HFFc6 (cell line): ENCODE measurements around the gene MRGPRD. TPM values are rescaled to one million over a fixed set of nuclear protein-coding genes. Genes with fewer than 3 reads are reported as not detected.

Experiments used
- DNase-seq: peaks from one replicate; pipeline ENCODE4 v3.0.0-alpha.2; 2018
- H3K27ac Mint-ChIP-seq: 2 replicates; pipeline ENCODE4 v1.8.0; 2020; ENCODE audit warnings: mild to moderate bottlenecking, mixed read lengths
- H3K27me3 Mint-ChIP-seq: 2 replicates; pipeline ENCODE4 v1.8.0; 2021; ENCODE audit warnings: mild to moderate bottlenecking, moderate library complexity, mixed read lengths; ENCODE audit not compliant: insufficient read depth
- H3K36me3 Mint-ChIP-seq: 2 replicates; pipeline ENCODE4 v1.8.0; 2021; ENCODE audit warnings: low read depth, mixed read lengths
- H3K4me1 Mint-ChIP-seq: 2 replicates; pipeline ENCODE4 v1.8.0; 2020; ENCODE audit warnings: low read depth, mixed read lengths
- H3K4me3 Mint-ChIP-seq: 2 replicates; pipeline ENCODE4 v1.8.0; 2020; ENCODE audit warnings: mild to moderate bottlenecking, moderate library complexity, mixed read lengths
- H3K9me3 Mint-ChIP-seq: 2 replicates; pipeline ENCODE4 v1.8.0; 2020; ENCODE audit warnings: mild to moderate bottlenecking, mixed read lengths
- total RNA-seq, 6 experiments: library from RNA; stranded (reverse); fragmentation: NEBNext Ultra II Directional; extraction: Animal tissue kit (Norgen Biotek cat#: 25700); gene quantifications; 2 replicates in 1 of 6; 3 replicates in 5 of 6; pipeline ENCODE4 v1.2.3, GENCODE V29; 2021
- TF ChIP-seq, protein P1 (sequence below): fragments of 200-600 bp; sonication (generic); IDR thresholded peaks from 2 replicates; pipeline ENCODE4 v1.5.0; 2021; ENCODE audit warnings: antibody characterized with exemption, mild to moderate bottlenecking

MRGPRD gene
- total RNA-seq, 6 experiments from 2014 or later = not detected

DNA sequence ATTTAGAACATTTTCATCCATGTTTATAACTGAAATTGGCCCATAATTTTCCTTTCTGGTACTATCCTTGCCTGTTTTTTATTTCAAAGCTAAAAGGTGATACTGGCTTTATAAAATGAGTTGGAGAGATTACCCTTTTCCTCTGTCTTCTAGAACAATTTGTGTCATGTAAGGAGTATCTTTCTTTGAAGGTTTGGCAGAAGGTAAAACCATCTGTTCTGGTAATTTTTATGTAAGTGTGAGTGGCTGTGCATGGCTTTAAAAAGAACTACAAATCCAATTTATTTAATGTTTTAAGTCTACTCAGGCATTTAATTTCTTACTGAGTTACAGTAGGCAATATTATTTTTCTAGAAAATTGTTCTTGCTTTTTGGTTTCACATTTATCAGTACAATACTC, 7.7 kb upstream of the MRGPRD start:
- TF ChIP-seq, protein P1, sequence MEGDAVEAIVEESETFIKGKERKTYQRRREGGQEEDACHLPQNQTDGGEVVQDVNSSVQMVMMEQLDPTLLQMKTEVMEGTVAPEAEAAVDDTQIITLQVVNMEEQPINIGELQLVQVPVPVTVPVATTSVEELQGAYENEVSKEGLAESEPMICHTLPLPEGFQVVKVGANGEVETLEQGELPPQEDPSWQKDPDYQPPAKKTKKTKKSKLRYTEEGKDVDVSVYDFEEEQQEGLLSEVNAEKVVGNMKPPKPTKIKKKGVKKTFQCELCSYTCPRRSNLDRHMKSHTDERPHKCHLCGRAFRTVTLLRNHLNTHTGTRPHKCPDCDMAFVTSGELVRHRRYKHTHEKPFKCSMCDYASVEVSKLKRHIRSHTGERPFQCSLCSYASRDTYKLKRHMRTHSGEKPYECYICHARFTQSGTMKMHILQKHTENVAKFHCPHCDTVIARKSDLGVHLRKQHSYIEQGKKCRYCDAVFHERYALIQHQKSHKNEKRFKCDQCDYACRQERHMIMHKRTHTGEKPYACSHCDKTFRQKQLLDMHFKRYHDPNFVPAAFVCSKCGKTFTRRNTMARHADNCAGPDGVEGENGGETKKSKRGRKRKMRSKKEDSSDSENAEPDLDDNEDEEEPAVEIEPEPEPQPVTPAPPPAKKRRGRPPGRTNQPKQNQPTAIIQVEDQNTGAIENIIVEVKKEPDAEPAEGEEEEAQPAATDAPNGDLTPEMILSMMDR = no peak
- H3K27ac Mint-ChIP-seq = no peak overlapping the region
- DNase-seq = no peak
- no peaks in the 10 kb centered on the region; the same call in 1 of the 2 replicates for H3K36me3 Mint-ChIP-seq
- H3K9me3 Mint-ChIP-seq = no peaks in the 10 kb centered on the region
- H3K4me3 Mint-ChIP-seq = no peak overlapping the region
- H3K27me3 Mint-ChIP-seq = peaks cover 31% of the 10 kb centered on the region
- no peaks in the 10 kb centered on the region for H3K4me1 Mint-ChIP-seq

DNA sequence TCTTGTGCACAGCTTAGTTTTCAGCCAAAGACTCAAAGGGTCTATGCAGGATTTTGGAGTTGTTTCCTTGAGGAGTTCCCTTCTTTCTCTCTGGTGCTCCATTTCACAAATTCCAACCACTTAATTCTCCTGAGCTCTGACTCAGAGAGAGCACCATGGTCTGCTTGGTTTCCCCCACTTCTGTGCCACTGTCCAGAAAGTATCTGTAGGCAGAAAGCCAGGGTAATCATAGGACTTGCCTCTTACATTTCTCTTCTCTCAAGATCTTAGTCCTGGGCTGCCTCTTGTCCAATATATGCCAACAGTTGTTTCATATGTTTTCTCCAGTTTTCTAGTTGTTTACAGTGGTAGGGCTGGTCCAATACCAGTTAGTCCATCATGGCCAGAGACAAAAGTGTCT, 6.4 kb upstream of the MRGPRD start:
- DNase-seq = no peak
- TF ChIP-seq, protein P1 = no peak
- peaks cover 30% of the 10 kb centered on the region for H3K27me3 Mint-ChIP-seq

DNA sequence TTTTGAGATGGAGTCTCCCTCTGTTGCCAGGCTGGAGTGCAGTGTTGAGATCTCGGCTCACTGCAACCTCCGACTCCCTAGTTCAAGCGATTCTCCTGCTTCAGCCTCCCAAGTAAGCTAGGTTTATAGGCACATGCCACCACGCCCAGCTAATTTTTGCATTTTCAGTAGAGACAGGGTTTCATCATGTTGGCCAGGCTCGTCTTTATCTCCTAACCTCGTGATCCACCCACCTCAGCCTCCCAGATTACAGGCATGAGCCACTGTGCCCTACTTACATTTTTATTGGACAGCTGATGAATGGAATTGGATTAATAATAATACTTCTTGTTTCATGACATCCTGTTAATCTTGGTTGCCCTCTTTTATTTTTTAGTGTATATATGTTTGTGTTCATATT, 3.0 kb upstream of the MRGPRD start:
- no peaks in the 10 kb centered on the region; the same call in 1 of the 2 replicates for H3K9me3 Mint-ChIP-seq
- TF ChIP-seq, protein P1 = no peak
- peaks cover 28% of the 10 kb centered on the region for H3K27me3 Mint-ChIP-seq
- H3K27ac Mint-ChIP-seq = no peak overlapping the region
- no peaks in the 10 kb centered on the region for H3K4me1 Mint-ChIP-seq
- no peak overlapping the region for H3K4me3 Mint-ChIP-seq
- no peaks in the 10 kb centered on the region; the same call in 1 of the 2 replicates for H3K36me3 Mint-ChIP-seq
- no peak for DNase-seq

More for the DNA sequence above, 6.4 kb upstream of the MRGPRD start:
- Mint-ChIP-seq H3K4me3 (no peak overlapping the region), H3K9me3 (no peaks in the 10 kb centered on the region; the same call in 1 of the 2 replicates), H3K36me3 (no peaks in the 10 kb centered on the region; the same call in 1 of the 2 replicates), H3K27ac (no peak overlapping the region), H3K4me1 (no peaks in the 10 kb centered on the region)

DNA sequence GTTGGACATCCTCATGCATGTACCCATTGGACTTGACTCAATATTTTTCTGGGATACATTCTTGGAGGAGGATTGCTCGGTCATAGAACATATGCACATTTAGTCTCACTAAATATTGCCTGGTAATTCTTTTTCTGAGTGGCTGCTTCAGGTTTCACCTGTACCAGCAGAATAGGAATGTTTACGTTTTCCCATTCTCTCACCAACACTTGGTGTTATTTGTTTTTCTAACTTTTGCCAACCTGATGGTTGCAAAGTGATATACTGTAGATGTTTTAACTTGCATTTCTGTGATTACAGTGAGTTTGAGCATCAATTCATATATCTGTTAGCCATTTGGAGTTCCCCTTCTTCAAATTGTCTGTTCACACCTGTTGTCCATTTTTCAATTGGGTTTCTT, 1.3 kb upstream of the MRGPRD start:
- TF ChIP-seq, protein P1 = no peak
- Mint-ChIP-seq H3K27ac (no peak overlapping the region), H3K27me3 (peaks cover 39% of the 10 kb centered on the region), H3K4me3 (no peak overlapping the region), H3K36me3 (no peaks in the 10 kb centered on the region; the same call in 1 of the 2 replicates), H3K9me3 (no peaks in the 10 kb centered on the region; the same call in 1 of the 2 replicates), H3K4me1 (no peaks in the 10 kb centered on the region)
- no peak for DNase-seq

DNA sequence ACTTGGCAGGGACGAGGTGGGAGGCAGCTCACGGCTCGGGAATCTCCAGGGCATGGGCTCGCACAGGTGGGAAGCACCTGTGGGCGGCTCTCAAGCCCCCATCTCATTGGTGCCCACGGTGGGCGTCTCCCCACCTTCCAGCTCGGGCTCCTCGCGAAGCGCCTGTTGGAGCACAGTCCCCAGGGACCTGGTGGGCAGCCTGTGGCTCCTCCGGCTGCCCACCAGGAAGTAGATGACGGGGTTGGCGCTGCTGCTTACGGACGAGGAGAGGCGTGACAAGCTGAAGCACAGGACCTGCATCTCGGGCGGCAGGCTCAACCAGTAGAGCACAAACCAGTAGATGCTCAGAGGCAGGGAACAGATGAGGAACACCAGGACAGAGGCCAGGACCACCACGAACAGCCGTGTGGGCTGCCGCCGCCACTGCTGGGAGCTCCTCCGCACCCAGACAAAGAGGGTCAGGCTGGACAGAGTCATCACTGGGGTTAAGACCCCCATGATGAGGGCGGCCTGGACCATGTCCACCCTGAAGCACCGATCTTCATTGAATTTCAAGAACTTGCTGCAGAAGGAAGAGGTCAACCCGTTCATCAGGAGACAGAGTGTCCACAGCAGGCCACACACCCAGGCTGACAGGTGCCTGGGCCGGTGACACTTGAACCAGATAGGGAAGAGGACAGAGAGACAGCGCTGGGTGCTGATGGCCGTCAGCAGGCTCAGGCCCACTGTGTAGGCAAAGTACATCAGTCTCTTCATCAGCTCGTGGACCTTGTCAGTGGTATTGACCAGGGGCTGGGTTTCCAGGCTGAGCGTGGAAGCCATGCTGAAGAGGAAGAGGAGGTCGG, 633 bp downstream of the MRGPRD start:
- Mint-ChIP-seq H3K9me3 (no peaks in the 10 kb centered on the region; the same call in 1 of the 2 replicates), H3K36me3 (no peaks in the 10 kb centered on the region), H3K27ac (no peak overlapping the region), H3K27me3 (peaks cover 36% of the 10 kb centered on the region), H3K4me1 (no peaks in the 10 kb centered on the region), H3K4me3 (no peak overlapping the region)
- TF ChIP-seq, protein P1 = no peak
- DNase-seq = no peak
